BJ (cell line): Measurements from ENCODE around the gene DMAP1. TPM values are rescaled to one million over a fixed set of nuclear protein-coding genes. Genes with fewer than 3 reads are reported as not detected.

Experiments used
- CTCF ChIA-PET: fragments of 350-600 bp; formaldehyde crosslinking; extraction: SDS; loops from one replicate; lab custom pipeline; 2021; ENCODE audit warnings: antibody characterized with exemption, inconsistent platforms; lab: Yijun Ruan, JAX
- POLR2A ChIA-PET: fragments of 300-600 bp; sonication (Branson Sonifier 250); formaldehyde crosslinking; extraction: SDS; loops from one replicate; lab custom pipeline; 2021; ENCODE audit warnings: antibody characterized with exemption; lab: Charles Lee
- DNase-seq: peaks from one replicate; pipeline ENCODE4 v3.0.0-alpha.2; 2011; ENCODE audit warnings: low read depth
- H3K27me3 ChIP-seq: 2 replicates; pipeline ENCODE4 v1.6.0; 2011; ENCODE audit warnings: low read length; ENCODE audit not compliant: control insufficient read depth, insufficient read depth
- H3K36me3 ChIP-seq: 2 replicates; pipeline ENCODE4 v1.5.1; 2011; ENCODE audit warnings: low read length; ENCODE audit not compliant: control insufficient read depth, insufficient read depth
- H3K4me3 ChIP-seq: 2 replicates; pipeline ENCODE4 v1.5.1; 2011; ENCODE audit warnings: low read depth, mild to moderate bottlenecking, control low read depth, low read length
- CTCF ChIP-seq: IDR thresholded peaks from 2 replicates; pipeline ENCODE4 v1.5.1; 2011; ENCODE audit warnings: low read depth, mild to moderate bottlenecking, control low read depth, inconsistent platforms, low read length, moderate library complexity; ENCODE audit not compliant: insufficient read depth
- polyA plus RNA-seq: library from polyadenylated mRNA; depleted of rRNA; stranded (reverse); fragments of >200 nt; gene quantifications from 2 replicates; pipeline ENCODE4 v1.2.3, GENCODE V29; 2011

Gene DMAP1
- polyA plus RNA-seq, 1 experiment: 45.1 TPM

GRCh38 chr1:44261171-44261817 lies 48.0 kb downstream of the DMAP1 start:
- no peak overlapping the region for H3K4me3 ChIP-seq
- DNase-seq: no peak
- CTCF ChIA-PET: no interaction called here
- POLR2A ChIA-PET: no interaction called here
- peaks cover 7% of the 10 kb centered on the region for H3K36me3 ChIP-seq
- no peaks in the 10 kb centered on the region for H3K27me3 ChIP-seq
- no peak for TF ChIP-seq CTCF

- Histone ChIP-seq H3K27me3 (no peaks in the 10 kb centered on the region), H3K4me3 (no peak overlapping the region), H3K36me3 (peaks cover 3% of the 10 kb centered on the region; the same call in 1 of the 2 replicates)
- TF ChIP-seq CTCF: no peak
- CTCF ChIA-PET: no interaction called here
- POLR2A ChIA-PET: no interaction called here
- DNase-seq: no peak
Measured at GRCh38 chr1:44261962-44262361, 48.7 kb downstream of the DMAP1 start.

- no peak overlapping the region for H3K4me3 ChIP-seq
- H3K36me3 ChIP-seq: peaks cover 3% of the 10 kb centered on the region; the same call in 1 of the 2 replicates
- no peak for TF ChIP-seq CTCF
- ChIA-PET POLR2A (no interaction called here), CTCF (interaction anchor here (0.8 kb wide), 1 partner anchor 23 kb away, joined by 3 read pairs; no protein-coding TSS in a partner anchor)
- DNase-seq: no peak
- H3K27me3 ChIP-seq: no peaks in the 10 kb centered on the region
Measured at GRCh38 chr1:44262414-44262813, 49.1 kb downstream of the DMAP1 start.

- Histone ChIP-seq H3K27me3 (no peaks in the 10 kb centered on the region), H3K4me3 (no peak overlapping the region), H3K36me3 (peaks cover 2% of the 10 kb centered on the region; the same call in 1 of the 2 replicates)
- ChIA-PET CTCF (interaction anchor here (0.8 to 1.7 kb wide), 2 partner anchors 10 to 22 kb away, joined by 3 to 4 read pairs; no protein-coding TSS in a partner anchor), POLR2A (no interaction called here)
- DNase-seq: no peak
- TF ChIP-seq CTCF: no peak
Measured at GRCh38 chr1:44262816-44263567, 49.7 kb downstream of the DMAP1 start.
